Measurements from ENCODE around the gene APP.
"Not testable (repeated sequence)": the region's sequence is repeated elsewhere in the genome, so short reads cannot be mapped to it uniquely, and the experiment has no call there.

The APP gene

DNA sequence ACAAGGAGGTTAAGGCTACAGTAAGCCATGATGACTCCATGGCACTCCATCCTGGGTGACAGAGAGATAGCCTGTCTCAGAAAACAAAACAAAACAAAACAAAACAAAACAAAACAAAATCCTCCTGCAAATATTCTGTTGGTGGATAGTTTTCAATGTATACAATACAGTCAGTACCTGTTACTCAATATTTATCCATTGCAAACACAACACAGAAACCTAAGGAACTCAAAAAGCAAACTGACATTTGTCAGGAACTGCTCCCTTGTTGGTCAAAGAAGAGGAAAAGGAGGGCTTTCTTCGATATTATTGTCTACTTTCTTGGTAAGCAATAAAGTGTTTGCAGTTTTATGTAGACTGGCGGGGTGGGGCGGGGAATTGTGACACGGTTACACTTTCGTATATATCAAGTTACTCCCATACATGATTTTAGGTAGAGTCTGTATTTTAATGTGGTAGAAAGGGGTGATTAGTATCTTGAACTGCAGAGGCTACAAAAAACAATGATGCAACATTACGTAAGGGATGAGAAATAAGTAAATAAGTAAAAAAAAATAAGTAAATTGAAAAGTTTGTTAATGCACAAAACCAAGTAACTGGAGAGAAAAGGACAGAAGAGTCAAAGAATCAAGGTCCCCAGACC is 31.8 kb downstream of the APP start:
- Histone ChIP-seq H3K36me3 (ENCODE audit: control insufficient read depth, low read depth, low read length) (no peaks in the 10 kb centered on the region), H3K27ac (ENCODE audit: low read length) (no peak overlapping the region), H3K9ac (ENCODE audit: low read length) (no peak overlapping the region), H3K4me1 (ENCODE audit: control insufficient read depth, low read depth, low read length) (peaks cover 3% of the 10 kb centered on the region), H3K9me3 (ENCODE audit: control insufficient read depth, low read depth, low read length) (no peaks in the 10 kb centered on the region), H3K4me3 (ENCODE audit: low read length) (no peak overlapping the region), H3K27me3 (ENCODE audit: control insufficient read depth, insufficient read depth, low read length) (no peaks in the 10 kb centered on the region)

DNA sequence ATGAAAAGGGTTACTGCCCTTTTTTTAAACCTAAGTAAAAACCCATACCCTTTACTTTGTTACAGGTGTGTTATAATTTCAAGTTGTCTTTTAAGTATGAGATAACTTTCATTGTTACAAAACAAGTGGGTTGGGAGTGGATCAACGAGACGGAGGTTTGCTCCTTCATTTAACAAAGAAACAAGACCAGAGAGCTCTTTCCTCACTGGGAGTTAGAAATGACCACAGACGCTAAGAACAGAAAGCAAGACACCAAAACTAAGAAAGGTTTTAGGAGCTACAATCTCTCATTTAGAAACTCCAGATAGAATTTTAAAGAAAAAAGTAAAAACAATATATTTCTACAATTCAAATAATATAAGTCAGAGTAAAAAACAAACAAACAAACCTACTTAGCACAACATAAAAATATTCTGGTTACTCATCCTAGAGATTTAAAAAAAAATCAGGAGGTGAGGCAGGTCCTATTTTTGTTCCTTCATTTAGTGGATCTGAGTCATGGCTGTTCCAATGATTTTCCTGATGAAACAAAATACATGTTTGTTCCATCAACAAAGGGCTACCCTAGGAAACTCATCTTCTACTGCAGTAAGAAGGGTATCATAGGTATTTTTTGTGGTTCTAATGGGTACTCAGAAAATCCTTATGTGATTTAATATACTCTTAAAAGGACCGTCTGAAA is 33.0 kb downstream of the APP start:
- Histone ChIP-seq H3K27ac (ENCODE audit: low read length) (no peak overlapping the region), H3K27me3 (ENCODE audit: control insufficient read depth, insufficient read depth, low read length) (no peaks in the 10 kb centered on the region), H3K9ac (ENCODE audit: low read length) (no peak overlapping the region), H3K9me3 (ENCODE audit: control insufficient read depth, low read depth, low read length) (no peaks in the 10 kb centered on the region), H3K36me3 (ENCODE audit: control insufficient read depth, low read depth, low read length) (no peaks in the 10 kb centered on the region), H3K4me3 (ENCODE audit: low read length) (no peak overlapping the region), H3K4me1 (ENCODE audit: control insufficient read depth, low read depth, low read length) (peaks cover 3% of the 10 kb centered on the region)

DNA sequence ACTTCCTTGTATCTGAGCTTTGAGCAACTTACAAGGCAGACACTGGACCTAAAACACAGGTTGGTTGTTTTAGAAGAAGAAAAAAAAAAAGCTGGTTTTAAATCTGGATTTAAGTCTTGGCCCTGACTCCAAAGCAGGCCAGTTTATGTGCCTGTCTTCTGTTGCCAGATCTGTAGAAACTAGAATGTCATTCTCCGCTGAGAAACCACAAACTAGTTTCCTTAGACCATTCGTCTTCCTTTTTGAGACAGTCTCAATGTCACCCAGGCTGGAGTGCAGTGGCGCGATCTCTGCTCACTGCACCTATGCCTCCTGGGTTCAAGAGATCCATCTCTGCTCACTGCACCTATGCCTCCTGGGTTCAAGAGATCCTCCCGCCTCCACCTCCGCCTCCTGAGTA is 33.9 kb downstream of the APP start:
- no peaks in the 10 kb centered on the region for H3K36me3 ChIP-seq (ENCODE audit: control insufficient read depth, low read depth, low read length)
- peaks cover 3% of the 10 kb centered on the region for H3K4me1 ChIP-seq (ENCODE audit: control insufficient read depth, low read depth, low read length)
- no peaks in the 10 kb centered on the region for H3K9me3 ChIP-seq (ENCODE audit: control insufficient read depth, low read depth, low read length)
- no peaks in the 10 kb centered on the region for H3K27me3 ChIP-seq (ENCODE audit: control insufficient read depth, insufficient read depth, low read length)
- no peak overlapping the region for H3K9ac ChIP-seq (ENCODE audit: low read length)
- H3K4me3 ChIP-seq (ENCODE audit: low read length) = no peak overlapping the region
- H3K27ac ChIP-seq (ENCODE audit: low read length) = no peak overlapping the region

DNA sequence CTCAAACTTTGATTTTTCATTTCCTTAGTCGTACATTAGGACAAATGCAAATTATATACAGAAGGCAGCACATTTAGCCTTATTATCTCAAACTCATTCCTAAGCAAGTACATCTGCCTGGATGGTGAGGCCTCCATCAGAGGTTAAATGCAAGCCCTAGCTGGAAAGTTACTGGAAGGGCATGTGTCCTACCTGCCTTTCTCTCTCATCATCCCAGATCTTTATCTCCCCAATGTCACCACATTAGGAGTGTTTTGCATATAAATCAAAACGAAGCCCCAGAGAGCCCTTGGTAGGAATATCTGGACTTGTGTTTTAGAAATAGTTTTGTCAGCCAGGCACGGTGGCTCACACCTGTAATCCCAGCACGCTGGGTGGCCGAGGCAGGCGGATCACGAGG is 35.0 kb downstream of the APP start:
- no peaks in the 10 kb centered on the region for H3K9me3 ChIP-seq (ENCODE audit: control insufficient read depth, low read depth, low read length)
- H3K36me3 ChIP-seq (ENCODE audit: control insufficient read depth, low read depth, low read length) = no peaks in the 10 kb centered on the region
- H3K27me3 ChIP-seq (ENCODE audit: control insufficient read depth, insufficient read depth, low read length) = no peaks in the 10 kb centered on the region
- H3K4me3 ChIP-seq (ENCODE audit: low read length) = no peak overlapping the region
- H3K9ac ChIP-seq (ENCODE audit: low read length) = no peak overlapping the region
- peaks cover 3% of the 10 kb centered on the region for H3K4me1 ChIP-seq (ENCODE audit: control insufficient read depth, low read depth, low read length)
- H3K27ac ChIP-seq (ENCODE audit: low read length) = no peak overlapping the region

DNA sequence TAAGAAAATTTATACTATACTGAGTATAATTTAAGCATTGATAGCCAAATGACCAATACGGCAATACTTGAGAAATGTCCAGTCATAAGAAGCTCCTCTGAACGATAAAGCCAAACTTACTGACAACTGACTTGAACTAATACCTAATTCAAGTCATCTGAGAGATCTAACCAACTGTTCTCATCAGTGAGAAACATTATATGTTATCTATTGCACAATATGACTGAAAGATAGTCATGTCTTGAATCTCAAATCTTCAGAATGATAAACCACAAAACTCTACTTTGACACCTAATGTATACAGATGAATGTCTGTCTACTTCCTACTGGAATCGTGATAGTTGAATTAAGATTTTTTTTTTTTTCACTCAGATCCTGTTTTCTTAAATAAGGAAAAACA is 39.0 kb downstream of the APP start:
- Histone ChIP-seq H3K4me3 (ENCODE audit: low read length) (no peak overlapping the region), H3K27me3 (ENCODE audit: control insufficient read depth, insufficient read depth, low read length) (no peaks in the 10 kb centered on the region), H3K36me3 (ENCODE audit: control insufficient read depth, low read depth, low read length) (no peaks in the 10 kb centered on the region), H3K4me1 (ENCODE audit: control insufficient read depth, low read depth, low read length) (peaks cover 21% of the 10 kb centered on the region), H3K9ac (ENCODE audit: low read length) (no peak overlapping the region), H3K9me3 (ENCODE audit: control insufficient read depth, low read depth, low read length) (no peaks in the 10 kb centered on the region), H3K27ac (ENCODE audit: low read length) (no peak overlapping the region)

DNA sequence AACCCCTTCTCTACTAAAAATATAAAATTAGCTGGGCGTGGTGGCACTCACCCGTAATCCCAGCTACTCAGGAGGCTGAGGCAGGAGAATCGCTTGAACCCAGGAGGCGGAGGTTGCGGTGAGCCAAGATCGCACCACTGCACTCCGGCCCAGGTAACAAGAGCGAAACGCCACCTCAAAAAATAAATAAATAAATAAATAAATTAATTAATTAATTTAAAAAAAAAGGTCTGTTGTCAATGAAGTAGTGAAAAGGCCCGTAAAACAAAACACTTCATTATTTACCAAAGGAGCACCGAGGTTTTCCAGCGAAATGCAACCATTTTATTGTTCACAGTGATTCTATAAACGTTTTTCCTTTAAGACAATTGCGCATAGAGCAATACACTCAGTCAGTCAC is 39.5 kb downstream of the APP start:
- not testable (repeated sequence) for H3K36me3 ChIP-seq (ENCODE audit: control insufficient read depth, low read depth, low read length); H3K27me3 ChIP-seq (ENCODE audit: control insufficient read depth, insufficient read depth, low read length); H3K9me3 ChIP-seq (ENCODE audit: control insufficient read depth, low read depth, low read length); H3K27ac ChIP-seq (ENCODE audit: low read length); H3K9ac ChIP-seq (ENCODE audit: low read length); H3K4me3 ChIP-seq (ENCODE audit: low read length)
- H3K4me1 ChIP-seq (ENCODE audit: control insufficient read depth, low read depth, low read length) = peaks cover 25% of the 10 kb centered on the region

DNA sequence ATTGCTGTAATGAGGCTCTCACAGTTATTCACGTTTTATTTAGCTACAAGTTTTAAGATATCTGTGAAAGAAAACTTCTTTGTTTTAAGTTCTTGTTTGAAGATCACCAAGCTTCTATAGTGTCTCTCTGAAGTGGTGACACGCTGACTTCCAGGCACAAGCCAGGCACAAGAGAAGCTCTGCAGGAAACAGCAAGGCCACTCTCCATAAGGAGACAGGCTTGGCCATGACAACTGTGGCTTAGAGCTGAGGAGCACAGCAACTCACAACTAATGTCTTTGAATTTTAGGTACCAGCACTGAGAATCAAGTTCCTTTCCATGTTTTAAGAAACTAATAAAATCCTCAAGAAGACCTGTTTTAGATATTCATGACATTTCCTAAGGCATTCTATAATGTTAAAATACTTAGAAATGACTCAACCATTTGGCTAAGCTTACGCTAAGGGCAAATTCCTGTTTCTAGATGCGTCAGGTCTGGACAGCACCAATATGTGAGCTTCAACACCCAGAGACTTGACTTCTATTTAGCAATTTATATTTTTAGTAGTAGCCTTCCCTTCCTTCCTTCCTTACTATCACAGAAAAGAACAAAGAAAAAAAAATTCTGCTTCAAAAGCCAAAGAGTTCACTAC is 40.2 kb downstream of the APP start:
- no peak overlapping the region for H3K27ac ChIP-seq (ENCODE audit: low read length)

DNA sequence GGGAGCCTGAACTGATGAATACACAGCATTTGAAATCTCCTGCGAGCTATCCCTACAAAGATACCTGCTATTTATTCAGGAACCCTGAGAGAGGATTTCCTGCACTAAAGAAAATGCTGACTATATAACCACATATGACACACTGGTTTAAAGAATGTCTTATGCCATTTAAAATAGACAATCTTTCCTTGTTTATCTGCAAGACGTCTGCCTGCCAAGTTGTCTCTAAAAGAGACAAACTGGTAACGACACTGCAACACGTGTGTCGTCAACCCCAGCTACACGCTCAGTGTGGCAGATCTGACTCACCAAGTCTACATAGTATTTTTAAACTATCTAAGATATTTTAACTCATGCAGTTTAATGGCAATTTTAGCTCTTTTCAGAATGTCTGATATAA is 42.7 kb downstream of the APP start:
- Histone ChIP-seq H3K9ac (ENCODE audit: low read length) (no peak overlapping the region), H3K36me3 (ENCODE audit: control insufficient read depth, low read depth, low read length) (no peaks in the 10 kb centered on the region), H3K9me3 (ENCODE audit: control insufficient read depth, low read depth, low read length) (no peaks in the 10 kb centered on the region), H3K4me1 (ENCODE audit: control insufficient read depth, low read depth, low read length) (peaks cover 43% of the 10 kb centered on the region), H3K27me3 (ENCODE audit: control insufficient read depth, insufficient read depth, low read length) (no peaks in the 10 kb centered on the region), H3K27ac (ENCODE audit: low read length) (no peak overlapping the region), H3K4me3 (ENCODE audit: low read length) (no peak overlapping the region)

More for the DNA sequence above, 40.2 kb downstream of the APP start:
- Histone ChIP-seq H3K9ac (ENCODE audit: low read length) (no peak overlapping the region), H3K4me1 (ENCODE audit: control insufficient read depth, low read depth, low read length) (peaks cover 32% of the 10 kb centered on the region), H3K27me3 (ENCODE audit: control insufficient read depth, insufficient read depth, low read length) (no peaks in the 10 kb centered on the region), H3K4me3 (ENCODE audit: low read length) (no peak overlapping the region), H3K9me3 (ENCODE audit: control insufficient read depth, low read depth, low read length) (no peaks in the 10 kb centered on the region), H3K36me3 (ENCODE audit: control insufficient read depth, low read depth, low read length) (no peaks in the 10 kb centered on the region)

DNA sequence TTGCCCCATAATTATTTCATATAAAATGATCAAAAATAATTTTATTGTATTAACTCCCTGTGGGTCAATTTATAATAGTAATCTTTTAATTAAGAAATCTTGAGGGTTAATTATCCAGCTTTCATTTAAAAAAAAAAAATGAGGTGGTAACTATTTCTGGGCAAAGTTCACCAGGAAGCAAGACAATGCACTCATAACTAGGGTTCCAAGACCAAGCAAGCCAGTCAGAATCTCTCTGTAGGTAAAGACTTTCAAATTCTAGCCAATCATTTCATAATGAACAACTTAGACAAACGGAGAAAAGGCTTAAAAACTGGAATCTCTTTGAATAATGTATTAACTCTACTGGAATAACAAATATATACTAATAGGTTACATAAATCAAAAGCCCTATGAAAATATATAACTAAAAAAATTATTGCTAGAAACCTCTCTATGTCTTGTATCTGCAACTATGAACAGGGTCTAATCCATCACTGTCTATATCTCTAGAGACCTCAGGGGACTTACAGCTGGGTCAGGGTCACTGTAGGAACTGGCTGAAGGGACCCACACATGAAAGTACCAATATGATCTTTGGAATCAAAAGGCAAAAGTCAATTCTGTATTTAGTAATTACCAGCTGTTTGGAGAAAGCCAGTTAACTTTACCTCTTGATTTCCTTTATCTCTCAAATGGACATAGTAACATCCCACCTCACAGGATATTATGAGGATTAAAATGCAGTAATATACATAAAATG is 43.3 kb downstream of the APP start:
- Histone ChIP-seq H3K27ac (ENCODE audit: low read length) (no peak overlapping the region), H3K9ac (ENCODE audit: low read length) (no peak overlapping the region), H3K27me3 (ENCODE audit: control insufficient read depth, insufficient read depth, low read length) (no peaks in the 10 kb centered on the region), H3K4me3 (ENCODE audit: low read length) (no peak overlapping the region), H3K36me3 (ENCODE audit: control insufficient read depth, low read depth, low read length) (no peaks in the 10 kb centered on the region), H3K9me3 (ENCODE audit: control insufficient read depth, low read depth, low read length) (no peaks in the 10 kb centered on the region), H3K4me1 (ENCODE audit: control insufficient read depth, low read depth, low read length) (peaks cover 46% of the 10 kb centered on the region)

DNA sequence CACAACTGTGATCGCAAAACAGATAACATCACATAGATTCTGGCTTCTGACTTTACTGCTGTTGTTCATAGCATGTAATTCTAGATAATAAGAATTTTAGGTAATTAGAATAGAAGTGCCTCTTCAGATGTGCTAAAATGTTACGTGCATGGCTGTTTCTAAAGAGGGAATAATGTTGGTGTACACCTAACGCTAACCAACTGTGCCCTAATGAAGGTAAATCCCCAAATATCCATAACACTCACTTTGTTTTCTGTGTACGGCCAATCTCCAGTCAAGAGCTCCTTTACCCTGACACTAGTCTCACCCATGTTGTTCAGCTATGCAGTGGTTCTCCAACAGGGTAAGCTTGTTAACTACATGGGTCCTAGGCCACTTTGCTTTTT is 44.4 kb downstream of the APP start:
- Histone ChIP-seq H3K27ac (ENCODE audit: low read length) (no peak overlapping the region), H3K27me3 (ENCODE audit: control insufficient read depth, insufficient read depth, low read length) (no peaks in the 10 kb centered on the region), H3K4me3 (ENCODE audit: low read length) (no peak overlapping the region)

DNA sequence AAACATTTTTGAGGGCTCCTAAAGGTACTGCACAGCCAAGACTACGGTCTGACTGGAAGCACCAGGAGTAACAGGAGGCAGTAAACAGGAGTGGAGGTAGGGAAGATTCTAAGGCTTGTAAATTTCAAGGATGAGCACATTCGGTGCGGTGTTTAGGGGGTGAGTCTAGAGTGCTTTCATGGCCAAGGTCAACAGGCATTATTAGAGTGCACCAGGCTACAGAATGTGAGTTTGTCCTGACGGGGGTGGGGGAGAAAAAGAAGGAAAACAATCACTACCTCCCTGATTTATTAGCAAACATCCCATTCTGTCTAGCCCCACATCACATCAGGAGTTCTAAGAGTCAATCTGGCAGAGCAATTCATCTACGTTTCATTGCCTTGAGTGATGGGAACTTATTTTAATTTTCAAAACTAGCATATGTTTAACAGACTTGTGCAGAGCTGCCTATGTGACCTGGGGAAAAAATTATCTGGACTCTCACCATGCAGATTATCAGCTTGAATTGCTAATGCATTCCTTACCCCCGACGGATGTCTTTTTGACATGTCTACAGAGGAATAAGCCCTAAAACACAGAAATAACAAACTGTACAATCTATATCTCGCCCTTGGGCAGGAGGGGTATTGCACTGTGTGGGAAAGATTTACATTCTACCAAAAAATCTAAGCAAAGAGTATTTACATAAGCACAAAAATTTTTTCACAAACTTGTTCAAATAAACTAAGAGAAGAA is 45.0 kb downstream of the APP start:
- no peak overlapping the region for H3K9ac ChIP-seq (ENCODE audit: low read length)
- H3K27ac ChIP-seq (ENCODE audit: low read length) = no peak overlapping the region
- no peaks in the 10 kb centered on the region for H3K27me3 ChIP-seq (ENCODE audit: control insufficient read depth, insufficient read depth, low read length)
- no peaks in the 10 kb centered on the region for H3K9me3 ChIP-seq (ENCODE audit: control insufficient read depth, low read depth, low read length)
- H3K4me1 ChIP-seq (ENCODE audit: control insufficient read depth, low read depth, low read length) = peaks cover 54% of the 10 kb centered on the region
- H3K36me3 ChIP-seq (ENCODE audit: control insufficient read depth, low read depth, low read length) = no peaks in the 10 kb centered on the region
- H3K4me3 ChIP-seq (ENCODE audit: low read length) = no peak overlapping the region

More for the DNA sequence above, 44.4 kb downstream of the APP start:
- Histone ChIP-seq H3K4me1 (ENCODE audit: control insufficient read depth, low read depth, low read length) (peaks cover 49% of the 10 kb centered on the region), H3K36me3 (ENCODE audit: control insufficient read depth, low read depth, low read length) (no peaks in the 10 kb centered on the region), H3K9me3 (ENCODE audit: control insufficient read depth, low read depth, low read length) (no peaks in the 10 kb centered on the region), H3K9ac (ENCODE audit: low read length) (no peak overlapping the region)

Measured in iPS-18a (cell line).